HG03135 (cell line): ENCODE results near the gene ISG20L2.

Source experiments
- ATAC-seq: cut with Tn5 transposase; IDR thresholded peaks from one replicate; pipeline ENCODE4 v1.9.1; 2021; ENCODE audit warnings: mild to moderate bottlenecking, moderate library complexity; ENCODE audit not compliant: unreplicated experiment

The ISG20L2 gene

DNA sequence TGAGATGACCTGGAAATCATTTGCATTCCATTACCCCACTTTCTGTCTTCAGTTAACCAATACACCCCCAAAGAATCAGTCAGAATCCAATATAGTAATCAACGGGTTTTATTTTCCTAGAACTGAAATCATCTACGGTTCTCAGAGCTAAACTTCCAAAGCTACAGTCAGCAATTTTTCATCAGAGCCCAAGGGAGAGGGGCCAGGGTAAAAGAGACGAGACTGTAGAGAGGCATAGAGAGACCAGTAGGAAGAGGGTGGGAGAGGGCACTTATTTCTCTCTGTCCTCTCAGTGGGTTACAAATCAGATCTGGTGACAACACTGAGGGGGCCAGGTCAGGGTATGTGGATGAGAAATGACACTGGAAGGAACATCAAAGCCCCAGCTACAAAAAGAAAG, 13.5 kb upstream of the ISG20L2 start:
- ATAC-seq = no peak

GRCh38 chr1:156741481-156741983, 13.0 kb upstream of the ISG20L2 start:
- no peak for ATAC-seq

DNA sequence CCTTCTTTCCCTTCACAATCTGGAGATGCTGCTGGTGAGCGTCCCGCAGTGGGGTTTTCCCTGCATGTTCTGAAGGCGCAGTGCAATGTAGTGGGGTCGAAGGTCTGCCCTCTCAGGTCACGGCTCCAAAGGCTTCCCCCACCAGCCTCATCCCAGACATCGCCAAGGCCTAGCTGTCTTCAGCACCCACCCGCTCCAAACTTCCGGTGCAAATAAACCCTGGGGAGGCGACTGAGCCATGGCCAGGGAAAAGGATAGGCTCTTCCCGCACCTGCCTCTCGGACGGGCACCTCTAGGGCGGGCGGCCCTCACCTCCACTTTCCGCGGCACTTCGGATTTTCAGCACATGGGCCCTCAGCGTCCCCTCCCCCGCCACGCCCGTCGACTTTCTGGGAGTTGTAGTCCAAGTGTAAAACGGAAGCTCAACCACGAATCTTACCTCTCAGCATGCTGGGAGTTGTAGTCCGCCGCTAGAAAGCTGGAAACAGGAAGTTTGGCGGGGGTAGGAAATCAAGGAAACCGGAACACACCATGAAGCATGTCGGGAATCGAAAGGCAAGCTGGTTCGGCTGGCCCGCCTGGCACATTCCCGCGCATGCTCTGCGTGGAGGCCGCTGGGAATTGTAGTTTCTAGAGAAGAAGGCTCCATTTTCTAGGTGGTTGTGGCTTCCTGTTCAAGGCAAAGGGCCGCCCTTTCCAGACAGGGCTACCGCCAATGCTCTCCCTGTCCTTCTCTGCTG, 12.3 kb upstream of the ISG20L2 start, which contains the start of gene MRPL24:
TSS of gene MRPL24 (minus strand) at position 348 of the 740 bp plus-strand sequence. CDS start 2,384 bp downstream, outside the sequence.
- peak; percentile 81 for ATAC-seq

DNA sequence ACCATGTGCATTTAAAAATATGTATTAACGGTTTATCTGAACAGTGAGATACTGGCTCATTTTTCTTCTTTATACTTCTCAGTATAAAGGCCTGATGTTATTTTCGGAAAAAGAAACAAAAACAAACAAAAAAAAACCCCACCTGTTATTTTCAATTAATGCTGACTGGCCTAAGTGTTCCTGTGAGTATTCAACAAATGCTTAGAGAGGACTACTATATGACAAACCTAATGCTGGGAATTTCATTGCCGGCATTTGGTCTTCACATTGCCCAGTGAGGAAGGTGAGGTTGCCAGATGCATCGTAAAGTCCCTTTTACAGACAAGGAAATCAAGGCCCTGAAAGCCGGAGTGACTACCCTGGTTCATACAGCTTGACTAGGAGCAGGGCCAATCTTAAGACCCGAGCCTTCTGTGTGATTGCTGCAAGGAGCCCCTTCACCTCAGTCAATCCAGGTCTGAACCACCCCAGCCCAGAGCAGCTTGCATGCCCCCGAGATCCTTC, 11.7 kb upstream of the ISG20L2 start:
- ATAC-seq = no peak

DNA sequence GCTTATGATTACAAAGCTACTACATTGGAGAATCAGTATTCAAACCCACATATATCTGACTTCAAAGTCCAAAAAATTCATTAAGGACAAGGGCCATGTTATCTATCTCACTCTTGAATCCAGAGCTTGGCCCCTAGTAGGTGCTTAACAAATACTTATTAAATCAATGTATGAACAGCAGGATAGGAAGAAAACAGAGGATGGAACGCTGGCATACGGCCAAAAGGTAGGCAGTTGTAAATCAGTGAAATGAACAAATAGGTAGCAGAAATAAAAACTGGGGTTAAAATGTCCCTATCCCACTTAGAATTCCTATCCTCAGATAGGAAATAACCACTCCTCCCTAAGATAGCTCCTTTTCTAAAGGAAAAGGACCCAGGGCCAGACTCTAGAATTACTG, 10.3 kb upstream of the ISG20L2 start:
- no peak for ATAC-seq

GRCh38 chr1:156738407-156738806, 9.8 kb upstream of the ISG20L2 start:
- ATAC-seq = no peak

DNA sequence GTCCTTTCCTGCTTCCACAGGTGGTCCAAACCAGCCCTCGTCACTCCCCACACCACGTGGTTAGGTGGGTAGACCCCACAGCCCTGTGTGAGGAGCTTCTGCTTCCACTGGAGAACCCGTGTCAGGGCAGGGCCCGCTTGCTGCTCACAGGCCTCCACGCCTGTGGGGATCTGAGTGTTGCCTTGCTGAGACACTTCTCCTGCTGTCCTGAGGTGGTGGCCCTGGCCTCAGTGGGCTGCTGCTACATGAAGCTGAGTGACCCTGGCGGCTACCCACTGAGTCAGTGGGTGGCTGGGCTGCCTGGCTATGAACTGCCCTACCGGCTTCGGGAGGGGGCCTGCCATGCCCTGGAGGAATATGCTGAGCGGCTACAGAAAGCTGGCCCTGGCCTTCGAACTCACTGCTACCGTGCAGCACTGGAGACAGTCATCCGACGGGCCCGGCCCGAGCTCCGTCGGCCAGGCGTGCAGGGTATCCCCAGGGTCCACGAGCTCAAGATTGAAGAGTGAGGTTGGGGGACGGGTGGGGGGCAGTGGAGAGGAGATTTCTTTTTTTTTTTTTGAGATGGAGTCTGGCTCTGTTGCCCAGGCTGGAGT, 5.5 kb upstream of the ISG20L2 start:
- no peak for ATAC-seq

GRCh38 chr1:156727926-156728598, 504 bp downstream of the ISG20L2 start, which contains the start of gene METTL25B:
METTL25B (plus strand) TSS chr1:156728469; CDS start chr1:156729105, 636 bp downstream.
- ATAC-seq = peak; percentile 50

GRCh38 chr1:156727492-156727891, 1.1 kb downstream of the ISG20L2 start:
- ATAC-seq = no peak

DNA sequence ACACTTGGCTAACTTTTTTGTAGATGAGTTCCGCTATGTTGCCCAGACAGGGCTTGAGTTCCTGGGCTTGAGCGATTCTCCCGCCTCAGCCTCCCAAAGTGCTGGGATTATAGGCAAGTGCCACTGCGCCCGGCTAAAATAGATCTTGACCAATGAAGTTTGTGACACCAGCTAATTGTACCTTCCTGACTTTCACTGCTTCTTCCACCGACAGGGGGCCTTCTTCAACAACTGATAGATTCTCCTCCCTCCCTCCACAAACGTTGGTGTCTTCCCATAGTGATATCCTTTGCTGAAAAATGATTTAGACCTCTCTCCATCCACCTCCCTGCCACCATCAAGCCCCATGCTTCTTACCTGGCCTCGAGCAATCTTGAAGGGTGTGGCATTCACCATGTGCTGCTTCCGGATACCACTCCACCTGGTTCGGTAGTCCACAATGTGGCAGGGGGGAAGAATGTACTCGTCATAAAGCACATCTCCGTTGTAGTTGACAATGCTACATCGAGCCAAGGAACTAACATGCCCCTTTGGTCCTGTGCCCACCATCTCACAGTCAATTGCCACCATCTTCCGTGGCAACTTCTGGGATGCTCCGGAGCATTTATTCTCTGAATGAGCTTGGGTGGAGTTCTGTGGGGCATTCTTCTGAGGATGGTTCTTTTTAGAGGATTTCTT, 1.9 kb downstream of the ISG20L2 start:
- no peak for ATAC-seq

- ATAC-seq = no peak
Measured at GRCh38 chr1:156725683-156726280, 2.8 kb downstream of the ISG20L2 start.

GRCh38 chr1:156721535-156721934, 7.0 kb downstream of the ISG20L2 start:
- no peak for ATAC-seq

GRCh38 chr1:156721131-156721530, 7.4 kb downstream of the ISG20L2 start:
- no peak for ATAC-seq

DNA sequence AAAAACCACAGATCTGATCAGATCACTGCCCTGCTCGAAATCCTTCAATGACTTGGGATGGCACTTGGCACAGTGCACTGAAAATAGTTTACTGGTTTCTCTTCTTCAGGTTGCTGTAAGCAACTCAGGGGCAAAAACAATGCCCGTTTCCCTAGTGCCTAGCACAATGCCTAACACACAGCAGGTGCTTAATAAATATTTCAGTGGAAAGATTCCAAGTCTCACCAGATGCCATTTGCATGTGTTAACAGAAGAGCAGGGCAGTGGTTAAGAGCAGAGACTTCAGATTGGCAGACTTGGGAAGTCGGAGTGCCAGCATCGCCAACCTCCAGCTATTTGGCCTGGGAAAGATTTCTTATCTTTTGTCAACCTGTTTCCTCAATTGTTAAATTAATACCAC, 11.2 kb downstream of the ISG20L2 start:
- no peak for ATAC-seq

DNA sequence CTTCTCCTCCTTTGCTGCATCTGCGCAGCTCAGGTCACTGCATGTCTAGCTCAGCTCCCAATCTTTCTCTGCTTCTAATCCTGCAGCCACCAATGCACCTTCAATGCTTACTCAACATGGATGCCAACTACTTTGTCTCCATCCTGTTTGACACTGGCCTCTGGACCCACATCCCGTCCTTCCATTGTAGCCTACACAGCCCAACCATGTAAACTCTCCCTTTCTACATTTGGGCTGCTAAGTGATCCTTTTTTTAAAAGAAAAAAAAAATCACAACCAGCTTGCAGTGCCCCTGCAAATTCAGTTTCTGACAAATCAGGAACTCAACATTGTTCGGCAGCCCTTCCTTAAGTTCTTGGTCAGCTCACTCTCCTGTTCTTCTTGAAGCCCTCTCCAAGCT, 13.7 kb downstream of the ISG20L2 start:
- no peak for ATAC-seq

DNA sequence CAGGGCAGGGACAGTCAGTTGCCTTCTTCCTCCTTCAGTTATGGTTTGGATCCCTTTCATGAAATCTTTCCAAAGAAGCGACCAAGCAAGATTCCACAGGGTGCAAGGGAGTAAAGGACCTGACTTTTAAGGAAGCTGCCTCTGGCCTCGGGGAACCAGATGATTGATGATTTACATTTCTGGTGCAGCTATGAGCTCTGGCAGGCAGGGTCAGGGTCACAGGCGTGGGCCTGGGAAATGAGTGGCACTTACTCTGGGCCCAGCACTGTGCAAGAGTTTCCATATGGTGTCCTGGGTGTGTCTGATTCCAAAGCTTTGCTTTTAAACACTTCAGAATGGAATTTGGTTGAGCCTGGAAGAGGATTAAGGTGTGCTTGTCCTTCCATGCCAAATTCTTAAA, 15.9 kb downstream of the ISG20L2 start:
- no peak for ATAC-seq

DNA sequence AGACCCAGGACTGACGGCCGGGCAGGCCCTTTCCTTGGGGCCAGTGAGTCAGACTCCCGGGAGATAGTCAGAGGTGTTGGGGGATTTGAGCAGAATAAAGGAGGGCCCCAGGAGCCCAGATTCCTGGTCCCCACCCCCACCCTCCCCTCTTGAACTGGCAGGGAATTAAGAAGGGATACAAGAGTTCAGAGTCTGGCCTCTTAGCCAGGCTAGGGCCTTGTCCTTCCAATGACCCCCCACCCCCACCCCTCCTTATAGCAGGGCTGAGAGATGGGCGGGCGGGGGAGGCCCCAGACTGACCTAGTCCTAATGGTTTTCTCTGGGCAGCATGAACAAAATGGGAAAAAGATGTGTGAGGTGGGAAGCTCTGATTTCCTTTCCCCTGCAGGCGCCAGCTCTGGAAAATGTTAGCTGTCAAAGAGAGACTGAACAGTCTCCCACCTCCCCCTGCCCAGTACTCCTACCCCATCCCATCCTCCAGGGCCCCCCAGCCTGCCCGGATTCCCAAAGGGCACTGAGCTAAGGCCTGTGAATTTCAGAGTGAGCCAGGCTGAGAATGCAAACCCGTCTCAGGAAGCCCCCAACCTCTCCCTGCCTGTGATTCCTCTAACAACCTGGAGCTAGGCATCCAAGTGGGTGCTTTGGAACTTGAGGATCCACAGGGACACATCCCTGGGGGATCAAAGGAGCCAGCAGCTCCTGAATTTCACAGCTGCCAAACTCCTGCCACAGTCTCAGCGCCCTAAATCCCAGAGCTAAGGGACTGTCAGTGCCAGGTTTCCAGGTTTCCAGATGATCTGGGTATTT, 17.4 kb downstream of the ISG20L2 start:
- no peak for ATAC-seq

- ATAC-seq = no peak
Measured at GRCh38 chr1:156709757-156710489, 18.6 kb downstream of the ISG20L2 start.

GRCh38 chr1:156709031-156709430, 19.5 kb downstream of the ISG20L2 start:
- ATAC-seq = no peak
